Pancreas (tissue), 10 donors: Measurements from ENCODE around the gene RASGRF1. TPM values are rescaled to one million over a fixed set of nuclear protein-coding genes. Genes with fewer than 3 reads are reported as not detected.
A peak's percentile ranks its signal among the peaks of the same experiment; 100 is the strongest.
"Not testable (repeated sequence)": the region's sequence is repeated elsewhere in the genome, so short reads cannot be mapped to it uniquely, and the experiment has no call there.

Experiments used
- ATAC-seq, 4 donors: fragments of 200-7000 bp; cut with Tn5 transposase; one replicate each; pipeline versions ENCODE4 v1.8.0 to v1.9.1; 2020; ENCODE audit warnings: mild to moderate bottlenecking in 4 of 4, moderate library complexity in 4 of 4
- DNase-seq, 6 donors: peaks; one replicate each; pipeline ENCODE4 v3.0.0-alpha.2; 2020
- FAIRE-seq: peaks from 2 replicates; lab custom pipeline; 2012; peaks lifted over from hg19 to GRCh38; lab: Jason Lieb, UNC
- H3K27ac ChIP-seq, 4 donors: fragments of 200-600 bp; sonication (generic); 1 replicate in 3 of 4; 2 replicates in 1 of 4; pipeline versions ENCODE4 v1.5.0 to v1.8.0; 2020
- H3K27me3 ChIP-seq, 4 donors: fragments of 200-600 bp; one replicate each; pipeline ENCODE4 v1.8.0; 2021
- H3K36me3 ChIP-seq, 3 donors: fragments of 200-600 bp; sonication (generic) in 1 of 3; one replicate each; pipeline versions ENCODE4 v1.5.0 to v1.8.0; 2020 to 2021
- H3K4me1 ChIP-seq, 3 donors: fragments of 200-600 bp; one replicate each; pipeline ENCODE4 v1.8.0; 2021
- H3K4me3 ChIP-seq, 4 donors: fragments of 200-600 bp; sonication (generic) in 2 of 4; one replicate each; pipeline versions ENCODE4 v1.5.0 to v1.8.0; 2020 to 2021
- H3K9me3 ChIP-seq, 4 donors: fragments of 200-600 bp; one replicate each; pipeline ENCODE4 v1.8.0; 2021
- WGBS, 2 donors: extraction: QIAGEN DNeasy Blood & Tissue Kit; methylation state at CpG; one replicate each; pipeline ENCODE4 v1.1.7; 2013; 5-methylcytosine and 5-hydroxymethylcytosine counted together
- intact Hi-C, 3 donors: fragments of 100-400 bp; cut with DNase I; formaldehyde crosslinking; loops; one replicate each; pipeline versions ENCODE4 v1.11.1 to v1.14.2; 2022
- polyA plus RNA-seq, 2 donors: library from polyadenylated mRNA; stranded (reverse); fragments of 200-250 nt; gene quantifications; one replicate each; pipeline ENCODE4 v1.2.3, GENCODE V29; 2013
- total RNA-seq, 6 donors: library from RNA; stranded (reverse); fragmentation: NEBNext Ultra II Directional in 4 of 6; extraction: Animal tissue kit (Norgen Biotek cat#: 25700) in 4 of 6; gene quantifications; one replicate each; pipeline versions ENCODE4 v1.2.1 to v1.2.4, GENCODE V29; 2021 to 2023
- TF ChIP-seq, protein P1 (sequence below), 4 donors: fragments of 200-600 bp; sonication (generic) in 3 of 4; IDR thresholded peaks; one replicate each; pipeline versions ENCODE4 v1.5.0 to v1.8.0; 2021; ENCODE audit warnings: antibody characterized with exemption in 4 of 4
- donor health status: healthy with polysubstance abuse.
- donor health status: DM: no; HTN: no; CAD: no; lungs with moderate emphysema.
- donor health status: DM: no; HTN: no; CAD: no.
- donor health status: control.
- donor health status: control.
- donor health status: Bipolar disorder and iron deficiency.
- donor health status: DM: yes; HTN: yes; CAD: no.
- donor health status: DM: no; HTN: no; CAD: no.
- donor health status: DM: no; HTN: no; CAD: no.
- donor health status: DM: yes; HTN: yes; CAD: no.

RASGRF1 gene
- total and polyA plus RNA-seq, 8 donors: 0.35 to 8.4 (median 2.1) TPM

DNA sequence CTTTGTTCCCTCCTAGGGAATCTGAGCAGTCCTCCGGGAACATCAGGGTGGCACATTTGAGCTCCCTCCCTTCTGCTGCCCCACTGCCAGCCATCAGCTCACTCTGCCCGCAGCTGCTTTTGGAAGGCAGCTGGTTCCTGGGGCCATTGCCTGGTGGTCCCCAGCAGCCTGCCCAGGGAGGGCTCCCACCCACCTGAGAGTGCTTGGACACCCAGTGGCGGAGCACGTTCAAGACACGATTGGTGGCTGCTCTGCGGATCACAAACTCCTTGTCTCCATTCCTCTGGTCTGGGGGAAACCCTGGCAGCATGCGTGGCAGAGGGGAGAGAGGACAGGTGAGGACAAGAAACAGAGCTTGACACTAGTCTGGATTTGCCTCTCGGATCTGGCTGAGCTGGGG, 92.1 kb downstream of the RASGRF1 start:
- no peaks in the 10 kb centered on the region for H3K27me3 ChIP-seq
- H3K9me3 ChIP-seq: no peaks in the 10 kb centered on the region
- TF ChIP-seq, protein P1, sequence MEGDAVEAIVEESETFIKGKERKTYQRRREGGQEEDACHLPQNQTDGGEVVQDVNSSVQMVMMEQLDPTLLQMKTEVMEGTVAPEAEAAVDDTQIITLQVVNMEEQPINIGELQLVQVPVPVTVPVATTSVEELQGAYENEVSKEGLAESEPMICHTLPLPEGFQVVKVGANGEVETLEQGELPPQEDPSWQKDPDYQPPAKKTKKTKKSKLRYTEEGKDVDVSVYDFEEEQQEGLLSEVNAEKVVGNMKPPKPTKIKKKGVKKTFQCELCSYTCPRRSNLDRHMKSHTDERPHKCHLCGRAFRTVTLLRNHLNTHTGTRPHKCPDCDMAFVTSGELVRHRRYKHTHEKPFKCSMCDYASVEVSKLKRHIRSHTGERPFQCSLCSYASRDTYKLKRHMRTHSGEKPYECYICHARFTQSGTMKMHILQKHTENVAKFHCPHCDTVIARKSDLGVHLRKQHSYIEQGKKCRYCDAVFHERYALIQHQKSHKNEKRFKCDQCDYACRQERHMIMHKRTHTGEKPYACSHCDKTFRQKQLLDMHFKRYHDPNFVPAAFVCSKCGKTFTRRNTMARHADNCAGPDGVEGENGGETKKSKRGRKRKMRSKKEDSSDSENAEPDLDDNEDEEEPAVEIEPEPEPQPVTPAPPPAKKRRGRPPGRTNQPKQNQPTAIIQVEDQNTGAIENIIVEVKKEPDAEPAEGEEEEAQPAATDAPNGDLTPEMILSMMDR (IDR thresholded peaks at IDR 0.05): no peak
- no peaks in the 10 kb centered on the region for H3K4me1 ChIP-seq
- intact Hi-C loops: no loop called here
- no peaks in the 10 kb centered on the region for H3K36me3 ChIP-seq
- ATAC-seq (no peak), DNase-seq (no peak), FAIRE-seq (no peak)
- WGBS, 2 donors: 76 to 91% methylated on average over 8 of the region's 8 CpGs
- H3K27ac ChIP-seq: no peak overlapping the region
- H3K4me3 ChIP-seq: no peak overlapping the region

DNA sequence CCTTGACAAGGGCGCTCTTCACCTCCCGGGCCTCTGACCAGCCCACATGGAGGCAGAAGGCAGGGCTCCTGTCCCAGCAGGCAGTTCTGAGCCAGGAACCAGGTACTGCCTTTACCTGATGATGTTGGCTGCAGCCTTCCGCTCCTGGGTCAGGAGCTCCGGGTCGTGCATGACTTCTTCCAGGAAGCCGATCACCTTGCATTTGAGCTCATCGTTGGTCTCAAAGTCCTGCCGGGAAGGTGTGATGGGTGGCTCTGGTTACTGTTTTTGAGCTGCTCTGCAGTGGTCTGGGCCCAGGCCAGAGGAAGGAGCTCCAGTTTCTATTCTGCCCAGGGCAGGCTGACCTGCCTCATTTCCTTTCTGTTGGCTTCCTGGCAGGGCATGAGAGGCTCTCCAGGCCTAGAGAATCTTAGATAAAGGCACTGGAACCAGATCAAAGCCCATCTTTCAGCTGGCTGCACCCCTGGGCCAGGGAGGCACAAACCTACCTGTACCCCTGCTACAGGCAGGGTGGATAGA, 92.5 kb downstream of the RASGRF1 start:
- no peak overlapping the region for H3K27ac ChIP-seq
- FAIRE-seq (no peak), ATAC-seq (peak in 1 of 4 donors; percentile 25), DNase-seq (no peak)
- TF ChIP-seq, protein P1 (IDR thresholded peaks at IDR 0.05): no peak
- no peaks in the 10 kb centered on the region for H3K27me3 ChIP-seq
- no peaks in the 10 kb centered on the region for H3K4me1 ChIP-seq
- H3K9me3 ChIP-seq: no peaks in the 10 kb centered on the region
- no peaks in the 10 kb centered on the region for H3K36me3 ChIP-seq
- intact Hi-C loops: no loop called here
- H3K4me3 ChIP-seq: no peak overlapping the region
- WGBS, 2 donors: 80 to 88% methylated on average over 8 of the region's 8 CpGs

DNA sequence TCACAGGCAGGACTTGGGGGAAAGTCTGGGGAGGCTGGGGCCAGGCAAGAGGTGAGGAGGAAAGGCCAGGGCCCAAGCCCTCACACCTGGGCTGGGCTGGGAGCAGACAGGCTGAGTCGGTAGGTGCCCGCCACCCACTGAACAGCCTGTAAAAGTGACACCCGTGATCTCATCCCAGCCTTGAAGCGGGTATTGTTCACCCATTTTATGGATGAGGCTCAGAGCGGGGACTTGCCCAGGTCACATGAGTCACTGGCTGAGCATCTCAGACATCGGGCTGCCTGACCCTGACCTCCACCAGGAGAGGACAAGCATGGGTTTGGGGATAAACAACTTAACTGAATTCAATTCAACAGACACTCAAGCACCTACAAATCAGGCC, 93.7 kb downstream of the RASGRF1 start:
- no peak for FAIRE-seq

DNA sequence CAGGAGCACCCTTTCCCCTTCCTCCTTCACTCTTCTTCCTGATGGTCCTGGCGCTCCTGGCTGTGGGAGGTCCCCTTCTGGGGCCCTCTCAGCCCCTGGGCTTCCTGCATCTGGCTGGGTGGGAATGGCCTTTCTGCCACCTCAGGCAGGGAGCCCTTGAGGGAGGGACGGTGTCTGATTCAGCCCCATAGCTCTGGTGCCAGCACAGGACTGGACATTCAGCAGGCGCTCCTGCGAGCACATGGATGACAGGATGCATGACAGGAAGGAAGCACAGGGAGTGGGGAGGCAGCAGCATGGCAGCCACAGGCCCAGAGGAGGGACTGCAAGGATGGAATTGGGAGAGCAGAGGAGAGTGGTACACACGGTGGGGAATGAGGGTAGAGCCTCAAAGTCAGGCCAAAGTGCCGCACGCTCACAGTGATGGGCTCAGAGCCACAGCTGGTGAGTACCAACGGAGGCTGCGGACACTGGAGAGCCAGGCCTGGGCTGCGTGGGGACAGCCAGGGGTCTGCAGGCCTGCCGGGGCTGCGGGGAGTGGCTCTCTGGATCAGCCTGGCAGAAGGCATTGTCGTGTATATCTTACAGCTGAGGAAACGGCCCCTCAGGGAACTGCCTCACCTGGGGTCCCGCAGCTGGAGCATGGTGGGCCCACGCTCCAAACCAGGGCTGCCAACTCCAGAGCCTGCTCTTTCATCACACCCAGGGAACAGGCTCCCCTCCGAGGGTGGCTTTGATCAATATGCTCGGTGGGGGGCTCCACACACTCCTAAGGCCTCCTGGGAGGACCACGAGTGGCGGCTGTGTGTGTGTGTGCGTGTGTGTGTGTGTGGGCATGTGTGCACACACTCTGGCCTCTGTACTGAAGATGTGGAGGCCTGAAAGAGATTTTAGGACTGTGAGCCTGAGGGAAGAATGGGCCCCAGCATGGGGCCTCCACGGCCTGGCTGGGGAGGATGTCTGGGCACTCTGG, 94.4 kb downstream of the RASGRF1 start:
- Histone ChIP-seq H3K27ac (no peak overlapping the region), H3K36me3 (no peaks in the 10 kb centered on the region), H3K9me3 (no peaks in the 10 kb centered on the region), H3K4me3 (no peak overlapping the region), H3K4me1 (no peaks in the 10 kb centered on the region), H3K27me3 (no peaks in the 10 kb centered on the region)
- TF ChIP-seq, protein P1 (IDR thresholded peaks at IDR 0.05): no peak
- ATAC-seq (no peak), FAIRE-seq (no peak), DNase-seq (no peak)
- intact Hi-C loops: no loop called here
- 72 to 80% methylated on average over 21 to 22 of the region's 22 CpGs for WGBS, 2 donors

More for the DNA sequence above, 93.7 kb downstream of the RASGRF1 start:
- H3K27ac ChIP-seq: no peak overlapping the region
- ATAC-seq (peak in 1 of 4 donors; percentile 58), DNase-seq (no peak)
- H3K27me3 ChIP-seq: no peaks in the 10 kb centered on the region
- H3K9me3 ChIP-seq: no peaks in the 10 kb centered on the region
- 89 to 92% methylated on average over 5 to 6 of the region's 6 CpGs for WGBS, 2 donors
- intact Hi-C loops: no loop called here
- H3K36me3 ChIP-seq: no peaks in the 10 kb centered on the region
- TF ChIP-seq, protein P1 (IDR thresholded peaks at IDR 0.05): no peak
- H3K4me3 ChIP-seq: no peak overlapping the region
- H3K4me1 ChIP-seq: no peaks in the 10 kb centered on the region

DNA sequence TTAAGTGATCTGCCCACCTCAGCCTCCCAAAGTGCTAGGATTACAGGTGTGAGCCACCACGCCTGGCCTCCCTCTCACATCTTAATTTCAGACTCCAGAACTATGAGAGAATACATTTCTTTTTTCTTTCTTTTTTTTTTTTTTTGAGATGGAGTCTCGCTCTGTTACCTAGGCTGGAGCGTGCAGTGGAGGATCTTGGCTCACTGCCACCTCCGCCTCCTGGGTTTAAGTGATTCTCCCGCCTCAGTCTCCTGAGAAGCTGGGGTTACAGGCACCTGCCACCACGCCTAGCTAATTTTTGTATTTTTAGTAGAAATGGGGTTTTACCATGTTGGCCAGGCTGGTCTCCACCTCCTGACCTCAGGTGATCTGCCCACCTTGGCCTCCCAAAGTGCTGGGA, 95.4 kb downstream of the RASGRF1 start:
- H3K4me3 ChIP-seq, intact Hi-C loops, DNase-seq, H3K27ac ChIP-seq, ATAC-seq, H3K27me3 ChIP-seq, H3K9me3 ChIP-seq, FAIRE-seq, H3K4me1 ChIP-seq, H3K36me3 ChIP-seq: not testable (repeated sequence)
- WGBS, 2 donors: 73 to 80% methylated on average over 6 of the region's 6 CpGs
